HG03175 (cell line): ENCODE results near the gene GON7.
"Not testable (repeated sequence)": the region's sequence is repeated elsewhere in the genome, so short reads cannot be mapped to it uniquely, and the experiment has no call there.

Experiments
- ATAC-seq: cut with Tn5 transposase; IDR thresholded peaks from one replicate; pipeline ENCODE4 v1.9.1; 2021; ENCODE audit warnings: mild to moderate bottlenecking, moderate library complexity; ENCODE audit not compliant: unreplicated experiment

GON7 gene

GRCh38 chr14:93200553-93200952 lies 6.3 kb downstream of the GON7 start:
- no peak for ATAC-seq

GRCh38 chr14:93199031-93199430 lies 7.8 kb downstream of the GON7 start:
- ATAC-seq: no peak

- ATAC-seq: no peak
Measured at GRCh38 chr14:93195316-93195999, 11.4 kb downstream of the GON7 start.

DNA sequence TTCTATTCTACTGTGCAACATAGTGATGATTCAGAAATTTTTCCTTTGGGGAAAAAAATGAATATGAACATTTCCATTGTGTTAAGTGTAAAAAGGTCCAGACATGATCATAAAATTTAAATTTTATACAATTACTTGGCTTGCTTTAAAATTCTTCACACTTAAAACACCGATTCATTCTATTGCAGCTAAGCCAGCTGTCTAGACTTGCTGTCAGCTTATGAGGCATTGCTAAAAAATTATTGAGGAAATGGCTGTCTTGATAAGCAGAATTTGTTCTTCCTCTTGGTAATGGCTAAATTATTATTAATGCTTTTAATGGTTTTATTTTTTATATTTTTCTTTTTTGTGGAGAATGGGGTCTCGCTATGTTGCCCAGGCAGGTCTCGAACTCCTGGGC lies 19.9 kb downstream of the GON7 start:
- no peak for ATAC-seq

- no peak for ATAC-seq
Measured at GRCh38 chr14:93186466-93186865, 20.4 kb downstream of the GON7 start.

DNA sequence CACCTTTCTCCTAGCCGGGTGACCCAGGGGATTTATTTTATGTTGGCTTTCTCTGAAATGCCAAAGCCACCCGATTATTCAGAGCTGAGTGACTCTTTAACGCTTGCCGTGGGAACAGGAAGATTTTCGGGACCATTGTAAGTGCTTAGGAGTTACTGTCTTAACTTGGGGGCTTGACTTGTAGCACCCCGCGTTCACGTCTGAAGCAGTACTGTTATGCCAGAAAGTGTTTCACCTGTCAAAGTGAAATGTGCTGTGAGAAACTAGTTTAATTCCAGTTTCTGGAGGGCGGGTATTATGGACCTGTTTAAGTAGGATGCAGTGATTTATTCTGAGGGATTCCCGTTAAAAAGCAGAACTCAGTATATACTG lies 21.5 kb downstream of the GON7 start:
- peak; percentile 1 for ATAC-seq

GRCh38 chr14:93184391-93185348 lies 22.2 kb downstream of the GON7 start, which contains the start of the genes LYSET and MOAP1:
Gene LYSET (plus strand): TSS chr14:93185317. CDS start chr14:93185406, 89 bp downstream.
Gene MOAP1 (minus strand): TSS chr14:93184897. CDS start chr14:93184242, 655 bp downstream.
- ATAC-seq: peak; percentile 90

DNA sequence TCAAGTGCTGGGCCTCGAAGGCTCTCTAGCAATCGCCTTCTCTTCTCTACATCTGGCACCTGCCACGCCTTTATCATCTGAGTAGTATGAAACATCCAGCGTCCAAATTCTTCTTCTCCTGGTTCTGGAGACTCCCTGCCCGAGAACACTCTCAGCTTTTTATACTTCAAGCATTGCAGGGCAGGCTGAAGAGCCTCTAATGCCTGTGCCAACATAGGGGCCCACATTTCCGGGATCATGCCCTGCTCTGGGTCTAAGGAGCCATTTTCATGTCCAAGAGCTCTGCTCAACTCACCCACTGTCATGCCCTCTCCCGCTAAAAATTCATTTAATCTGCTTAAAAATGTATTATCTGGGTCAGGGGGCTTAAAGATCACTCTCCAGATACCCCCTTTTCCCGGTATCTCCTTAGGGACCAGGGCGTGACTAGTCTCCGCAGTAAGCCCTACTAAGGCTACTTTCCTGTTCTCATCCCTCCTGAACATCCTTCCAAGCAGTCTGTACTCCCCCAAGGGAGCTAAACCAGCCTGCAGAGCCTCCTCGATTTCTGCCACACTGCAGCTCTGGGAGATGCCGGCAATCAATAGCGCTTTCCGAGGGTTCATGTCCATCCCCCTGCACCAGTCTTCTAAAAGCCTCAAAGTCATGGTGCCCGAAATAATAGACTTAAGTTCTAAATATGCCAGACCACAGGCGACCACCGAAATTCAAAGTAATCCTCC lies 23.1 kb downstream of the GON7 start:
- no peak for ATAC-seq

DNA sequence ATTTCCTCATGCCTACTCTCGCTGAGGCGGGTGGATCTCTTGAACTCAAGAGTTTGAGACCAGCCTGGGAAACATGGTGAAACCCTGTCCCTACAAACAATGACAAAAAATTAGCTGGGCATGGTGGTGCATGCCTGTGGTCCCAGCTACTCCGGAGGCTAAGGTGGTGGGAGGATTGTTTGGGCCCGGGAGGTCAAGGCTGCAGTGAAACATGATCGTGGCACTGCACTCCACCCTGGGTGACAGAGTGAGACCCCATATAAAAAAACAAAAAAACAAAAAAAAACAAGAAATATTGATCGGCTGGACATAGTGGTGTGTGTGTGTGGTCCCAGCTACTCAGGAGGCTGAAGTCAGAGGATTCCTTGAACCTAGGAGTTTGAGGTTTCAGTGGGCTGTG lies 31.4 kb downstream of the GON7 start:
- no peak for ATAC-seq

DNA sequence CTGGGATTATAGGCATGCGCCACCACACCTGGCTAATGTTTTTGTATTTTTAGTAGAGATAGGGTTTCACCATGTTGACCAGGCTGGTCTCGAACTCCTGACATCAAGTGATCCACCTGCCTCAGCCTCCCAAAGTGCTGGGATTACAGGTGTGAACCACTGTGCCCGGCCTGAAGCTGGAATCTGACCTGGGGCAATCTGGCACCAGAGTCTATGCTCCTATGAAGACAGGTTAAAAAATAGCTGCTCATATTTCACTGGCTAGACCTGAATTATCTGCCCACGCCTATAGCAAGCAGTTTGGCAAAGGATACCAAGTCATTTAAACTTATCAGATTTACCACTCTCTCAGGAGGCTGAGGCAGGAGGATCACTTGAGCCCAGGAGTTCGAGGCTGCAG lies 32.1 kb downstream of the GON7 start:
- ATAC-seq: not testable (repeated sequence)

GRCh38 chr14:93173943-93174395 lies 32.9 kb downstream of the GON7 start:
- no peak for ATAC-seq

GRCh38 chr14:93171376-93171775 lies 35.5 kb downstream of the GON7 start:
- ATAC-seq: no peak

DNA sequence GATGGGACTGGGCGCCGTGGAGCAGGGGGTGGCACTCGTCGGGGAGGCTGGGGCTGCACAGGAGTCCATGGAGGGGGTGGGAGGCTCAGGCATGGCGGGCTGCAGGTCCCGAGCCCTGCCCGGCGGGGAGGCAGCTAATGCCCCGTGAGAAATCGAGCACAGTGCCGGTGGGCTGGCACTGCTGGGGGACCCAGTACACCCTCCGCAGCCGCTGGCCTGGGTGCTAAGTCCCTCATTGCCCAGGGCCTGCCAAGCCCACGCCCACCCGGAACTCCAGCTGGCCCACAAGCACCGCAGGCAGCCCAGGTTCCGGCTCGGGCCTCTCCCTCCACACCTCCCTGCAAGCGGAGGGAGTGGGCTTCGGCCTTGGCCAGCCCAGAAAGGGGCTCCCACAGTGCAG lies 36.7 kb downstream of the GON7 start:
- ATAC-seq: not testable (repeated sequence)

GRCh38 chr14:93169619-93170018 lies 37.2 kb downstream of the GON7 start:
- not testable (repeated sequence) for ATAC-seq

GRCh38 chr14:93168610-93169009 lies 38.3 kb downstream of the GON7 start:
- ATAC-seq: not testable (repeated sequence)

DNA sequence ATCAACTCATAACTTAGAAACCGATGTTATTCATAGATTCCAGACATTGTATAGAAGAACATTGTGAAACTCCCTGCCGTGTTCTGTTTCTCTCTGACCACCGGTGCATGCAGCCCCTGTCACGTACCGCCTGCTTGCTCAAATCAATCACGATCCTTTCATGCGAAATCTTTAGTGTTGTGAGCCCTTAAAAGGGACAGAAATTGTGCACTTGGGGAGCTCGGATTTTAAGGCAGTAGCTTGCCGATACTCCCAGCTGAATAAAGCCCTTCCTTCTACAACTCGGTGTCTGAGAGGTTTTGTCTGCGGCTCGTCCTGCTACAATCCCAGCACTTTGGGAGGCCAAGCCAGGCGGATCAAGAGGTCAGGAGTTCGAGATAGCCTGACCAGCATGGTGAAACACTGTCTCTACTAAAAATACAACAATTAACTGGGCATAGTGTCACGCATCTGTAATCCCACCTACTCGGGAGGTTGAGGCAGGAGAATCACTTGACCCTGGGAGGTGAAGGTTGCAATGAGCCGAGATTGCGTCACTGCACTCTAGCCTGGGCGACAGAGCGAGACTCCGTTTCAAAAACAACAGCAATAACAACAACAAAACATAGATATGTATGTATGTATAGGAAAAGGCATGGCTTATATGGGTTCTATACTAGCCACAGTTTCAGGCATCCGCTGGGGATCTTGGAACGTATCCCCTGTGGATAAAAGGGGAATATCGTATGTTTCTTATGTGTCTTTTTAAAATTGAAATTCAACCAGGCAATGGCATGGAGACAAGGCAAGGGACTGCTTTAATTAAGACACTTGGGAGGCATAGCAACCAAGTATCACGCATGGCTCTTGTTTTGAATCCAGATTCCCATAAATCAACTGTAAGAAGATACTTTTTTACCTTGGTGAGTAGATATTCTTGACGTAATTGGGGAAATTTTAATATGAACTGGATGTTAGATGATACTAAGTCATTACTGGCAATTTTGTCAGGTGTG lies 41.3 kb downstream of the GON7 start:
- ATAC-seq: not testable (repeated sequence)

GRCh38 chr14:93163564-93163963 lies 43.3 kb downstream of the GON7 start:
- ATAC-seq: no peak

DNA sequence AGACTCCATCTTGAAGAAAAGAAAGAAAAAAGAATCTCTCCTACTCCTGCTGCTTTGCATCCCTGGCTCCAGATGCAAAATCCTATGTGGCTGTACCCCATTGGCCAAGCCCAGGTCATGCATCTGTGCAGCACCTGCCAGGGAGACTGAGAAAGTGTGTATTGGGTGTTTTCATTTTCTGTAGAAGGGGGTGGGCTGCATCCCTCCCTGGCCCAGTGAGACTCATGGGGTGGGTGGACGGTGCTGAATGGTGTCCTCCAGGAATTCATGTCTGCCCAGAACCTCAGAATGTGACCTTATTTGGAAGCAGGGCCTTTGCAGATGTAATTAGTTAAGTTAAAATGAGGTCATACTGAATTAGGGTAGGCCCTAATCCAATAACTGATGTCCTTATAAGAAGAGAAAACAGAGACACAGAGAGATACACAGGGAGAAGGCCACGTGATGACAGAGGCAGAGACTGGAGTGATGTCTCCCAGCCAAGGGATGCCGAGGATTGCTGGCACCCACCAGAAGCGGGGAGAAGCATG lies 45.4 kb downstream of the GON7 start:
- ATAC-seq: no peak

DNA sequence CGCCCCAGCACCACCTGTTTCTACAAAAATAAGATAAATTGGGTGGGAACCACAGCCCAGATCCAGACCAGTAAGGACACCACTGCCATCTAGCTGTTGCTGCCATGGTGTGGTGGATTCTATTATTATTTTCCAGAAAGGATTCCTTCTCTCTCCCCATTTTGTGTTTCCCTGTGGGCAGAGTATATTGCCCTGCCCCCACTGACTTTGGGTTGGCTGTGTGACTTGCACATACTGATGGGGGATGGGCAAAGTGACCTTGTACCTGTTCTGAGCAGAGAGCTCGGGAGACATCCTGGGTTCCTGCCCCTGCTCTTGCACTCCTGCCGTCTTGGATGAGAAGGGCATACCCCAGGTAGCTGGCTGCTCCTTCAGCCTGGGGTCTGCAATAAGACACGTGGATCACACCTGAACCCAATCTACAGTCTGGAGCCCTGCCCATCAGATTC lies 46.5 kb downstream of the GON7 start:
- ATAC-seq: no peak
